K562 (cell line): ENCODE data around the gene MCM5. TPM values are rescaled to one million over a fixed set of nuclear protein-coding genes. Genes with fewer than 3 reads are reported as not detected.

Experiments
- ATAC-seq: fragments of 200-7000 bp; cut with Tn5 transposase; 3 replicates; pipeline ENCODE4 v1.9.1; 2020; ENCODE audit warnings: moderate library complexity
- BruUV-seq: library from RNA; stranded (reverse); fragments of 400-500 nt; replicated peaks from 2 replicates; lab custom pipeline; 2021; lab: Mats Ljungman, UMichigan
- CTCF ChIA-PET: fragments of 300-600 bp; formaldehyde crosslinking; extraction: SDS; loops from one replicate; lab custom pipeline; 2021; ENCODE audit warnings: low intra/inter-chr PET ratio; lab: Yijun Ruan, JAX
- POLR2A ChIA-PET: fragments of 300-600, 350-650 bp; sonication (Branson Sonifier 250); formaldehyde crosslinking; extraction: SDS; loops from one replicate; lab custom pipeline; 2021; ENCODE audit warnings: antibody characterized with exemption, inconsistent platforms; lab: Yijun Ruan, JAX
- DNase-seq, 4 experiments: peaks; one replicate each; pipeline versions ENCODE4 v3.0.0 to v3.0.0-alpha.2; 2011 to 2018; ENCODE audit warnings: low spot score in 3 of 4, mixed read lengths in 3 of 4; ENCODE audit errors: extremely low read depth in 1 of 4
- FAIRE-seq: peaks from 2 replicates; lab custom pipeline; 2011; peaks lifted over from hg19 to GRCh38; lab: Jason Lieb, UNC
- H2AFZ ChIP-seq: 2 replicates; pipeline ENCODE4 v1.6.0; 2011; ENCODE audit warnings: low read depth, low read length, control low read depth, inconsistent platforms
- H3K27ac ChIP-seq: fragments of 200-600 bp; 3 replicates; pipeline ENCODE4 v1.8.0; 2011; ENCODE audit warnings: low read depth, mild to moderate bottlenecking, control low read depth, inconsistent platforms, low read length, moderate library complexity, mixed read lengths; ENCODE audit errors: extremely low read depth
- H3K27me3 ChIP-seq, 2 experiments: fragments of 300-600 bp in 1 of 2; 2 replicates in 1 of 2; 3 replicates in 1 of 2; pipeline versions ENCODE4 v1.6.0 to v1.8.0; 2011; ENCODE audit warnings: inconsistent platforms in 2 of 2, low read length in 2 of 2, mild to moderate bottlenecking in 1 of 2, mixed read lengths in 1 of 2, moderate library complexity in 1 of 2; ENCODE audit not compliant: control insufficient read depth in 2 of 2, insufficient read depth in 2 of 2
- H3K36me3 ChIP-seq: fragments of 300-600 bp; 3 replicates; pipeline ENCODE4 v1.8.0; 2011; ENCODE audit warnings: mild to moderate bottlenecking, low read length, inconsistent platforms; ENCODE audit not compliant: control insufficient read depth, insufficient read depth
- H3K4me1 ChIP-seq, 2 experiments: fragments of 200-600 bp in 1 of 2; replicated peaks in 1 of 2; 2 replicates in 1 of 2; 3 replicates in 1 of 2; pipeline versions ENCODE4 v1.5.1 to v1.8.0; 2011; ENCODE audit warnings: inconsistent platforms in 2 of 2, low read length in 2 of 2, mild to moderate bottlenecking in 1 of 2, mixed read lengths in 1 of 2, moderate library complexity in 1 of 2; ENCODE audit not compliant: control insufficient read depth in 2 of 2, insufficient read depth in 2 of 2
- H3K4me2 ChIP-seq: 2 replicates; pipeline ENCODE4 v1.6.1; 2011; ENCODE audit warnings: low read length, control low read depth, inconsistent platforms, mixed read lengths; ENCODE audit not compliant: insufficient read depth
- H3K4me3 ChIP-seq: fragments of 200-600 bp; sonication (generic), shearing (Covaris generic); 2 replicates; pipeline ENCODE4 v1.5.1; 2016; ENCODE audit warnings: control low read depth, inconsistent platforms
- H3K79me2 ChIP-seq: fragments of 200-600 bp; 3 replicates; pipeline ENCODE4 v1.8.0; 2011; ENCODE audit warnings: low read length, inconsistent platforms; ENCODE audit not compliant: control insufficient read depth, insufficient read depth
- H3K9ac ChIP-seq, 2 experiments: 2 replicates each; pipeline versions ENCODE4 v1.6.0 to v1.6.1; 2011; ENCODE audit warnings: low read depth in 2 of 2, low read length in 2 of 2, control low read depth in 1 of 2, inconsistent platforms in 1 of 2, mild to moderate bottlenecking in 1 of 2, mixed read lengths in 1 of 2; ENCODE audit not compliant: insufficient read depth in 1 of 2
- H3K9me1 ChIP-seq: one replicate; pipeline ENCODE4 v1.6.0; 2011; ENCODE audit warnings: inconsistent platforms, mild to moderate bottlenecking, low read length, moderate library complexity; ENCODE audit not compliant: control insufficient read depth, insufficient read depth
- H3K9me3 ChIP-seq: replicated peaks from 2 replicates; pipeline ENCODE4 v1.5.1; 2011; ENCODE audit warnings: low read depth, low read length, inconsistent platforms; ENCODE audit not compliant: control insufficient read depth, insufficient read depth
- H4K20me1 ChIP-seq: replicated peaks from 2 replicates; pipeline ENCODE4 v1.6.1; 2011; ENCODE audit warnings: low read length, inconsistent platforms, mixed read lengths; ENCODE audit not compliant: control insufficient read depth, insufficient read depth
- MEF2A ChIP-seq: IDR thresholded peaks from 2 replicates; pipeline ENCODE4 v1.6.1; 2011; ENCODE audit warnings: low read depth, mild to moderate bottlenecking, low read length, moderate library complexity; ENCODE audit not compliant: control insufficient read depth
- PKNOX1 ChIP-seq: fragments of 450-650 bp; IDR thresholded peaks from 2 replicates; pipeline ENCODE4 v1.6.1; 2016
- ZNF277 ChIP-seq: fragments of 250-450 bp; sonication (Bioruptor Pico); IDR thresholded peaks from 2 replicates; pipeline ENCODE4 v1.8.0; 2022; ENCODE audit warnings: inconsistent platforms, mild to moderate bottlenecking, moderate library complexity, borderline replicate concordance
- ZNF707 ChIP-seq: fragments of 250-450 bp; sonication (Bioruptor Pico); conservative IDR thresholded peaks from 2 replicates; pipeline ENCODE4 v1.8.0; 2022; ENCODE audit warnings: inconsistent platforms, mild to moderate bottlenecking, moderate library complexity
- WGBS: fragments of 100-300 bp; shearing (Covaris generic); methylation state at CpG from one replicate; pipeline ENCODE4 v1.1.6; 2016; ENCODE audit warnings: low coverage, mixed read lengths; ENCODE audit not compliant: insufficient coverage; ENCODE audit errors: missing lambda C conversion rate; 5-methylcytosine and 5-hydroxymethylcytosine counted together
- in situ Hi-C: fragments of 300-500 bp; cut with MboI; formaldehyde crosslinking; loops from 4 replicates; pipeline ENCODE4 v1.15.0; 2018; ENCODE audit warnings: inconsistent platforms, mixed read lengths
- intact Hi-C: fragments of 100-400 bp; cut with micrococcal nuclease; formaldehyde crosslinking; loops from 2 replicates; pipeline ENCODE4 v1.14.2; 2022
- polyA plus RNA-seq, 8 experiments: library from polyadenylated mRNA; depleted of rRNA in 4 of 8; stranded (reverse) in 5 of 8; unstranded in 3 of 8; fragments of >200 nt; fragmentation: Nextera tagmentation in 2 of 8; fragmentation: Illumina TruSeq in 1 of 8; extraction: Ambion mirVana in 2 of 8; extraction: Trizol in 1 of 8; gene quantifications; 2 replicates each; pipeline versions ENCODE4 v1.2.1 to v1.2.3, GENCODE V29; 2011 to 2014; ENCODE audit warnings: inconsistent platforms in 1 of 8, missing spikeins in 1 of 8
- total RNA-seq, 7 experiments: library from RNA; depleted of rRNA in 6 of 7; stranded (reverse); fragments of >200 nt in 6 of 7; fragmentation: Illumina TruSeq in 2 of 7; extraction: Trizol in 2 of 7; gene quantifications; 2 replicates each; pipeline versions ENCODE4 v1.2.1 to v1.2.3, GENCODE V29; 2011 to 2021; ENCODE audit warnings: low replicate concordance in 1 of 7
- TF ChIP-seq, protein P1 (sequence below), 2 experiments: fragments of 450-650 bp; IDR thresholded peaks; 2 replicates each; pipeline ENCODE4 v1.6.1; 2018; ENCODE audit warnings: mild to moderate bottlenecking in 2 of 2, low read depth in 1 of 2; ENCODE audit not compliant: partially characterized antibody in 2 of 2

Gene MCM5
- total and polyA plus RNA-seq, 9 of the 15 experiments (the other 6 are each of a cell fraction or from before 2014, with no cell fraction given), result 5.6 to 180 (median 66.1) TPM

- in situ Hi-C loops, result no loop called here
- FAIRE-seq, result no peak
- no peak overlapping the region for H3K4me3 ChIP-seq
- 34% methylated on average over 5 of the region's 5 CpGs for WGBS
- H3K36me3 ChIP-seq, result no peaks in the 10 kb centered on the region
- no peaks in the 10 kb centered on the region for H3K9me1 ChIP-seq
- no peaks in the 10 kb centered on the region for H3K79me2 ChIP-seq
- H4K20me1 ChIP-seq, result no peaks in the 10 kb centered on the region
- H3K4me2 ChIP-seq, result no peak overlapping the region
- ChIA-PET POLR2A (interaction anchor here (1.0 kb wide), 1 partner anchor 8 kb away, joined by 3 read pairs; no protein-coding TSS in a partner anchor), CTCF (no interaction called here)
- no peaks in the 10 kb centered on the region for H3K27me3 ChIP-seq
- H2AFZ ChIP-seq, result no peak overlapping the region
- H3K27ac ChIP-seq, result no peak overlapping the region
- BruUV-seq, result no TSS peak
- intact Hi-C loops, result no loop called here
- no peaks in the 10 kb centered on the region for H3K9me3 ChIP-seq
- peaks cover 7 to 9% of the 10 kb centered on the region in 2 experiments; a peak in 4 of 5 replicates for H3K4me1 ChIP-seq
- DNase-seq, result no peak
- no peak for ATAC-seq
- H3K9ac ChIP-seq, result no peak overlapping the region
- TF ChIP-seq ZNF707 (CRISPR knock-in tag) (no peak), PKNOX1 (no peak), MEF2A (no peak), ZNF277 (CRISPR knock-in tag) (no peak)
- TF ChIP-seq, protein P1, sequence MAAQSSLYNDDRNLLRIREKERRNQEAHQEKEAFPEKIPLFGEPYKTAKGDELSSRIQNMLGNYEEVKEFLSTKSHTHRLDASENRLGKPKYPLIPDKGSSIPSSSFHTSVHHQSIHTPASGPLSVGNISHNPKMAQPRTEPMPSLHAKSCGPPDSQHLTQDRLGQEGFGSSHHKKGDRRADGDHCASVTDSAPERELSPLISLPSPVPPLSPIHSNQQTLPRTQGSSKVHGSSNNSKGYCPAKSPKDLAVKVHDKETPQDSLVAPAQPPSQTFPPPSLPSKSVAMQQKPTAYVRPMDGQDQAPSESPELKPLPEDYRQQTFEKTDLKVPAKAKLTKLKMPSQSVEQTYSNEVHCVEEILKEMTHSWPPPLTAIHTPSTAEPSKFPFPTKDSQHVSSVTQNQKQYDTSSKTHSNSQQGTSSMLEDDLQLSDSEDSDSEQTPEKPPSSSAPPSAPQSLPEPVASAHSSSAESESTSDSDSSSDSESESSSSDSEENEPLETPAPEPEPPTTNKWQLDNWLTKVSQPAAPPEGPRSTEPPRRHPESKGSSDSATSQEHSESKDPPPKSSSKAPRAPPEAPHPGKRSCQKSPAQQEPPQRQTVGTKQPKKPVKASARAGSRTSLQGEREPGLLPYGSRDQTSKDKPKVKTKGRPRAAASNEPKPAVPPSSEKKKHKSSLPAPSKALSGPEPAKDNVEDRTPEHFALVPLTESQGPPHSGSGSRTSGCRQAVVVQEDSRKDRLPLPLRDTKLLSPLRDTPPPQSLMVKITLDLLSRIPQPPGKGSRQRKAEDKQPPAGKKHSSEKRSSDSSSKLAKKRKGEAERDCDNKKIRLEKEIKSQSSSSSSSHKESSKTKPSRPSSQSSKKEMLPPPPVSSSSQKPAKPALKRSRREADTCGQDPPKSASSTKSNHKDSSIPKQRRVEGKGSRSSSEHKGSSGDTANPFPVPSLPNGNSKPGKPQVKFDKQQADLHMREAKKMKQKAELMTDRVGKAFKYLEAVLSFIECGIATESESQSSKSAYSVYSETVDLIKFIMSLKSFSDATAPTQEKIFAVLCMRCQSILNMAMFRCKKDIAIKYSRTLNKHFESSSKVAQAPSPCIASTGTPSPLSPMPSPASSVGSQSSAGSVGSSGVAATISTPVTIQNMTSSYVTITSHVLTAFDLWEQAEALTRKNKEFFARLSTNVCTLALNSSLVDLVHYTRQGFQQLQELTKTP (IDR thresholded peaks at IDR 0.05; ENCODE audit: low read depth in 1 of 2, partially characterized antibody in 2 of 2), result no peak
Measured at GRCh38 chr22:35390933-35391332, 9.0 kb upstream of the MCM5 start.
